ENCODE results near the gene ELMO1. TPM values are rescaled to one million over a fixed set of nuclear protein-coding genes. Genes with fewer than 3 reads are reported as not detected.
A peak's percentile ranks its signal among the peaks of the same experiment; 100 is the strongest.

ELMO1 gene
- total and polyA plus RNA-seq, 2 of the 13 experiments (the other 11 are each of a cell fraction or from before 2014, with no cell fraction given), result 0.11 to 0.17 TPM

- TF ChIP-seq ZNF512 (CRISPR knock-in tag; IDR thresholded peaks at IDR 0.05) (no peak), ZNF609 (CRISPR knock-in tag; IDR thresholded peaks at IDR 0.05; ENCODE audit: borderline replicate concordance) (peak; percentile 94), AKAP8 (CRISPR knock-in tag; IDR thresholded peaks at IDR 0.05) (no peak), ZNF776 (CRISPR knock-in tag; IDR thresholded peaks at IDR 0.05) (no peak), MNT (IDR thresholded peaks at IDR 0.05) (no peak), CCAR2 (optimal IDR thresholded peaks at IDR 0.05; ENCODE audit: low read depth, low read length) (no peak), ZNF362 (CRISPR knock-in tag; IDR thresholded peaks at IDR 0.05; ENCODE audit: borderline replicate concordance) (no peak; the same call in 1 of the 2 replicates), ARHGAP35 (CRISPR knock-in tag; IDR thresholded peaks at IDR 0.05; ENCODE audit: borderline replicate concordance) (0 out of 2 replicates have a peak, but pooled peaks have one; percentile 45), SATB2 (CRISPR knock-in tag; IDR thresholded peaks at IDR 0.05) (no peak), HES4 (CRISPR knock-in tag; IDR thresholded peaks at IDR 0.05; ENCODE audit: borderline replicate concordance) (no peak), ZFP82 (CRISPR knock-in tag; IDR thresholded peaks at IDR 0.05; ENCODE audit: borderline replicate concordance) (no peak)
Measured at GRCh38 chr7:36949711-36950600, 498.7 kb downstream of the ELMO1 start (continued).

Measured in HepG2 (cell line).